Body of pancreas (tissue), 4 donors: ENCODE measurements around the gene CLP1.

Experiments
- POLR2A ChIP-seq, 3 donors: fragments of 450-650 bp; IDR thresholded peaks; one replicate each; pipeline ENCODE4 v1.6.1; 2016; ENCODE audit warnings: antibody characterized with exemption in 3 of 3, mild to moderate bottlenecking in 2 of 3
- TF ChIP-seq, protein P1 (sequence below), 7 experiments: fragments of 450-650 bp in 4 of 7; fragments of 200-600 bp in 3 of 7; sonication (generic) in 3 of 7; IDR thresholded peaks; one replicate each; pipeline ENCODE4 v1.5.1; 2016 to 2019; ENCODE audit warnings: antibody characterized with exemption in 7 of 7

DNA sequence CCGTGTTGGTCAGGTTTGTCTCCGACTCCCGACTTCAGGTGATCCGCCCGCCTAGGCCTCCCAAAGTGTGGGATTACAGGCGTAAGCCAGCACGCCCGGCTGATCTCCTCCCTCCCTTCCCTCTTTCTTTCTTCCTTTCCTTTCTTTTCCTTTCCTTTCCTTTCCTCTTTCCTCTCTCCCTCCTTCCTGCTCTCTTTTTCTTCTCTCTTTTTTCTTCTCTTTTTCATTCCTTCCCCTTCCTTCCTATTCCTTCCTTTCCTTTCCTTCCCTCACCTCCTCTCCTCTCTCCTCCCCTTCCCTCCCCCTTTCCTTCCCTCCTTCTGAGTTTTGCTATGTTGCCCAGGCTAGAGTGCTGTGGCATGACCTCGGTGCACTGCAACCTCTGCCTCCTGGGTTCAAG, 6.4 kb downstream of the CLP1 start:
- TF ChIP-seq, protein P1, sequence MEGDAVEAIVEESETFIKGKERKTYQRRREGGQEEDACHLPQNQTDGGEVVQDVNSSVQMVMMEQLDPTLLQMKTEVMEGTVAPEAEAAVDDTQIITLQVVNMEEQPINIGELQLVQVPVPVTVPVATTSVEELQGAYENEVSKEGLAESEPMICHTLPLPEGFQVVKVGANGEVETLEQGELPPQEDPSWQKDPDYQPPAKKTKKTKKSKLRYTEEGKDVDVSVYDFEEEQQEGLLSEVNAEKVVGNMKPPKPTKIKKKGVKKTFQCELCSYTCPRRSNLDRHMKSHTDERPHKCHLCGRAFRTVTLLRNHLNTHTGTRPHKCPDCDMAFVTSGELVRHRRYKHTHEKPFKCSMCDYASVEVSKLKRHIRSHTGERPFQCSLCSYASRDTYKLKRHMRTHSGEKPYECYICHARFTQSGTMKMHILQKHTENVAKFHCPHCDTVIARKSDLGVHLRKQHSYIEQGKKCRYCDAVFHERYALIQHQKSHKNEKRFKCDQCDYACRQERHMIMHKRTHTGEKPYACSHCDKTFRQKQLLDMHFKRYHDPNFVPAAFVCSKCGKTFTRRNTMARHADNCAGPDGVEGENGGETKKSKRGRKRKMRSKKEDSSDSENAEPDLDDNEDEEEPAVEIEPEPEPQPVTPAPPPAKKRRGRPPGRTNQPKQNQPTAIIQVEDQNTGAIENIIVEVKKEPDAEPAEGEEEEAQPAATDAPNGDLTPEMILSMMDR (IDR thresholded peaks at IDR 0.05), result no peak
- TF ChIP-seq POLR2A (IDR thresholded peaks at IDR 0.05), result no peak
